GM23248 (cell line): ENCODE data around the gene EFNB1.

Experiments used
- EZH2 ChIP-seq: fragments of 200-600 bp; sonication (generic); IDR thresholded peaks from 2 replicates; pipeline ENCODE4 v1.6.1; 2018; ENCODE audit warnings: antibody characterized with exemption, mild to moderate bottlenecking; ENCODE audit not compliant: insufficient read depth, poor library complexity, severe bottlenecking
- EZH2phosphoT487 ChIP-seq: fragments of 200-600 bp; sonication (generic); IDR thresholded peaks from 2 replicates; pipeline ENCODE4 v1.6.1; 2018; ENCODE audit warnings: antibody characterized with exemption, moderate library complexity, mild to moderate bottlenecking, low read depth; ENCODE audit not compliant: insufficient read depth

- no peak for TF ChIP-seq EZH2
- TF ChIP-seq EZH2phosphoT487, result no peak
Measured at GRCh38 chrX:68789966-68790365, 38.9 kb upstream of the EFNB1 start.
